KOPT-K1 (cell line): Measurements from ENCODE around the gene SLC25A34.
"Not testable (repeated sequence)": the region's sequence is repeated elsewhere in the genome, so short reads cannot be mapped to it uniquely, and the experiment has no call there.

Source experiments
- H3K27ac ChIP-seq: fragments of 200-600 bp; sonication (generic); 2 replicates; pipeline ENCODE4 v1.5.1; 2016; ENCODE audit warnings: antibody characterized with exemption, mild to moderate bottlenecking, low read depth, low read length; ENCODE audit not compliant: poor library complexity, severe bottlenecking
- H3K36me3 ChIP-seq: fragments of 200-600 bp; sonication (generic); 2 replicates; pipeline ENCODE4 v1.5.1; 2017; ENCODE audit warnings: antibody characterized with exemption, mild to moderate bottlenecking, low read length, moderate library complexity; ENCODE audit not compliant: insufficient read depth
- H3K9me3 ChIP-seq: fragments of 200-600 bp; sonication (generic); 2 replicates; pipeline ENCODE4 v1.5.1; 2017; ENCODE audit warnings: antibody characterized with exemption, low read length, mild to moderate bottlenecking; ENCODE audit not compliant: insufficient read depth, poor library complexity, severe bottlenecking

SLC25A34 gene

GRCh38 chr1:15736038-15736891 is at the start of gene SLC25A34:
TSS of gene SLC25A34 (plus strand) at chr1:15736258. CDS start at chr1:15736486, 228 bp downstream.
- no peaks in the 10 kb centered on the region for H3K9me3 ChIP-seq
- no peak within 1 kb of the TSS for H3K27ac ChIP-seq
- H3K36me3 ChIP-seq = peaks cover 37% of the 10 kb centered on the region

- no peak overlapping the region for H3K27ac ChIP-seq
- H3K9me3 ChIP-seq = no peaks in the 10 kb centered on the region
- peaks cover 5% of the 10 kb centered on the region; the same call in 1 of the 2 replicates for H3K36me3 ChIP-seq
These were observed 48.6 kb upstream of the SLC25A34 start for GRCh38 chr1:15687446-15687845.

GRCh38 chr1:15690317-15690716 is 45.7 kb upstream of the SLC25A34 start:
- Histone ChIP-seq H3K36me3 (peaks cover 5% of the 10 kb centered on the region; the same call in 1 of the 2 replicates), H3K9me3 (no peaks in the 10 kb centered on the region), H3K27ac (no peak overlapping the region)

- H3K36me3 ChIP-seq = peaks cover 10% of the 10 kb centered on the region; the same call in 1 of the 2 replicates
- no peaks in the 10 kb centered on the region for H3K9me3 ChIP-seq
- H3K27ac ChIP-seq = no peak overlapping the region
These were observed 44.5 kb upstream of the SLC25A34 start for GRCh38 chr1:15691434-15692032.

- Histone ChIP-seq H3K27ac (no peak overlapping the region), H3K36me3 (peaks cover 12% of the 10 kb centered on the region; the same call in 1 of the 2 replicates), H3K9me3 (no peaks in the 10 kb centered on the region)
These were observed 43.9 kb upstream of the SLC25A34 start for GRCh38 chr1:15692121-15692682.

GRCh38 chr1:15693371-15693770 is 42.7 kb upstream of the SLC25A34 start:
- peaks cover 12% of the 10 kb centered on the region; the same call in 1 of the 2 replicates for H3K36me3 ChIP-seq
- no peaks in the 10 kb centered on the region for H3K9me3 ChIP-seq
- no peak overlapping the region for H3K27ac ChIP-seq

- H3K27ac ChIP-seq = no peak overlapping the region
- H3K36me3 ChIP-seq = peaks cover 7% of the 10 kb centered on the region; the same call in 1 of the 2 replicates
- no peaks in the 10 kb centered on the region for H3K9me3 ChIP-seq
These were observed 39.0 kb upstream of the SLC25A34 start for GRCh38 chr1:15696956-15697521.

GRCh38 chr1:15698201-15698600 is 37.9 kb upstream of the SLC25A34 start:
- H3K36me3 ChIP-seq = peaks cover 7% of the 10 kb centered on the region; the same call in 1 of the 2 replicates
- H3K27ac ChIP-seq = no peak overlapping the region
- no peaks in the 10 kb centered on the region for H3K9me3 ChIP-seq

GRCh38 chr1:15699321-15699720 is 36.7 kb upstream of the SLC25A34 start:
- not testable (repeated sequence) for H3K36me3 ChIP-seq, H3K27ac ChIP-seq

GRCh38 chr1:15700508-15700907 is 35.5 kb upstream of the SLC25A34 start:
- H3K36me3 ChIP-seq = peaks cover 10% of the 10 kb centered on the region; the same call in 1 of the 2 replicates
- no peak overlapping the region for H3K27ac ChIP-seq
- H3K9me3 ChIP-seq = no peaks in the 10 kb centered on the region

More at GRCh38 chr1:15699321-15699720, 36.7 kb upstream of the SLC25A34 start:
- not testable (repeated sequence) for H3K9me3 ChIP-seq

- Histone ChIP-seq H3K27ac (no peak overlapping the region), H3K9me3 (no peaks in the 10 kb centered on the region), H3K36me3 (peaks cover 11% of the 10 kb centered on the region; the same call in 1 of the 2 replicates)
These were observed 34.3 kb upstream of the SLC25A34 start for GRCh38 chr1:15701784-15702183.

GRCh38 chr1:15702722-15703550 is 33.1 kb upstream of the SLC25A34 start:
- no peak overlapping the region for H3K27ac ChIP-seq

GRCh38 chr1:15703562-15703961 is 32.5 kb upstream of the SLC25A34 start:
- Histone ChIP-seq H3K27ac (no peak overlapping the region), H3K9me3 (no peaks in the 10 kb centered on the region), H3K36me3 (peaks cover 11% of the 10 kb centered on the region; the same call in 1 of the 2 replicates)

More at GRCh38 chr1:15702722-15703550, 33.1 kb upstream of the SLC25A34 start:
- Histone ChIP-seq H3K36me3 (peaks cover 11% of the 10 kb centered on the region; the same call in 1 of the 2 replicates), H3K9me3 (no peaks in the 10 kb centered on the region)

GRCh38 chr1:15704526-15705183 is 31.4 kb upstream of the SLC25A34 start:
- H3K9me3 ChIP-seq = no peaks in the 10 kb centered on the region
- H3K27ac ChIP-seq = no peak overlapping the region
- peaks cover 11% of the 10 kb centered on the region; the same call in 1 of the 2 replicates for H3K36me3 ChIP-seq
